Thyroid gland (tissue), 4 donors: Measurements from ENCODE around the gene SLC8A2.

Source experiments
- CTCF ChIP-seq, 6 experiments: fragments of 200-600 bp in 3 of 6; fragments of 450-650 bp in 3 of 6; sonication (generic) in 3 of 6; IDR thresholded peaks; one replicate each; pipeline ENCODE4 v1.5.1; 2016 to 2019; ENCODE audit warnings: antibody characterized with exemption in 6 of 6, mild to moderate bottlenecking in 2 of 6, inconsistent platforms in 1 of 6, moderate library complexity in 1 of 6
- POLR2A ChIP-seq, 2 donors: fragments of 450-650 bp; IDR thresholded peaks; one replicate each; pipeline ENCODE4 v1.6.1; 2017; ENCODE audit warnings: antibody characterized with exemption in 2 of 2, mild to moderate bottlenecking in 2 of 2, moderate library complexity in 1 of 2

GRCh38 chr19:47419789-47420188 lies 51.9 kb downstream of the SLC8A2 start:
- TF ChIP-seq CTCF (IDR thresholded peaks at IDR 0.05) (no peak), POLR2A (IDR thresholded peaks at IDR 0.05) (no peak)
